HG03575 (cell line): ENCODE results near the gene RNF10.
"Not testable (repeated sequence)": the region's sequence is repeated elsewhere in the genome, so short reads cannot be mapped to it uniquely, and the experiment has no call there.

Experiments
- ATAC-seq: cut with Tn5 transposase; IDR thresholded peaks from one replicate; pipeline ENCODE4 v1.9.1; 2021; ENCODE audit not compliant: unreplicated experiment, insufficient number of reproducible peaks, low FRiP score; ENCODE audit errors: extremely low read depth

The RNF10 gene

DNA sequence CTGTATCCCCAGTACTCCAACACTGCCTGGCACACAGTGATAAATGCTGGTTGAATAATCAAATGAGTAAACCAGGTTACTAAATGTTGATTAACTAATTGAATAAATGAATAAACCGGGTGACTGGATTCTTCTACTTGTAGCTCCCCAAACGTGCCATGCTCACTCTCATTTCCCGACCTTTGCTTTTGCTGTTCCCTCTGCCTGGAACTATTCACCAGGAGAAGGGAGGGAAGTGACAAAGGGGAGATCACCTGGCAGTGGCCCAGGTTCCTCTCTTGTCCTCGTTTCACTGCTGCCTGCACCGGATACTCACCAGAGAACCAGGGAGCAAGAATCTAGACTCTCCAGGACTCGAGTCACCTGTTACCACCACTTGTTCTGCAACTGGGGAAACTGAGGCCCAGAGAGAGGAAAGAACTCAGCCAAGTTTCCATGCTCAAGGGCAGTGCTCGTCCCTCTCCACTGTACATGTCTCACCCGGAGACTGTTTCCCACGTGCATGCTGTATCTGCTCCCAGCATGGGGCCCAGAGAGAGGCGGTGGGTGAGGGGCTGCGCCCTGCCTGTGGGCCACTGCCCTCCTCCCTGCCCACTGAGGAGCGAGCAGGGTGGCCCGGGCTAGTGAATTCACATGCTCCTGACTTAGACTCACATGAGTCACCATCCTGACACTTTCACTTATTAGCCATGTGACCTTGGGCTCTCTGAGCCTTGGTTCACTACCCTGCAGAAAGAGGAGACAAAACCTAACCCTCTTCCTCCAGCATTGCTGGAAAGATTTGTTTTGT is 64.7 kb downstream of the RNF10 start:
- ATAC-seq: no peak

DNA sequence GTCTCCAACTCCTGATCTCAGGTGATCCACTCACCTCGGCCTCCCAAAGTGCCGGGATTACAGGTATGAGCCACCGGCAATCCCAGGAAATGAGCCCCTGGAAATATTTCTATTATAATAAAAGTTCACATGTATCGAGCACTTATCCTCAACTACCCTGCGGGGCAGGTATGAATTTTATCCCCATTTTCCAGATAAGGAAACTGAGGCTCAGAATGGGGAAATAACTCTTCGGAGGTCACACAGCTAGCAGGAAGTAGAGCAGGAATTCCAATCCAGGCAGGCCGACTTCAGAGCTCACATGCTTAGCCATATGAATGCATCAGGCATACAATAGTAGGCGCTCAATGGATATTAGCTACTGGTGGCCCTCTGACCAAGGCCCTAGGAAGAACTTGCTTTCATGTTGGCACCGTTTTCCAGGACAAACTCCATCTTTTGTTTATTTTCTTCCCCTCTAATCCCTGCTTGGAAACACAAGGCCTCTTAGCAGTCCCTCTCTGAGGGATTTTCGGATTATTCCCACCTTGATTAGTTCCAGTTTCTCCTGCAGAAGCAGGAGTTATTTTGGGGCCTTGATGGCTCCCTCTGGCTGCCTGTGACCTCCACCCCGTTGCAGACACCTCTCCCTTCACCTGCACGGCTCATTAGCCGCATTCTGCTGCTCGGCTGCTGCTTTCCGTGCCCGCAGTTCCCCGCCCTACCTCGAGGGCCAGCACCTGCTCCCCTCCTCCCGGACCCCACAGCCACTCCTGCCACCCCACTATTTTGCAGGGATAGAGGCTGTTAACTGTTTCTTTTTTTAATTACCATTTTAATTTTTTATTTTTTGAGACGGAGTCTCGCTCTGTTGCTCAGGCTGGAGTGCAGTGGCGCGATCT is 65.8 kb downstream of the RNF10 start:
- no peak for ATAC-seq

- ATAC-seq: not testable (repeated sequence)
Measured at GRCh38 chr12:120602416-120602815, 68.3 kb downstream of the RNF10 start.

- ATAC-seq: no peak
Measured at GRCh38 chr12:120610560-120610959, 76.4 kb downstream of the RNF10 start.

- ATAC-seq: not testable (repeated sequence)
Measured at GRCh38 chr12:120611534-120611933, 77.4 kb downstream of the RNF10 start.

GRCh38 chr12:120614848-120615247 is 80.7 kb downstream of the RNF10 start:
- no peak for ATAC-seq

DNA sequence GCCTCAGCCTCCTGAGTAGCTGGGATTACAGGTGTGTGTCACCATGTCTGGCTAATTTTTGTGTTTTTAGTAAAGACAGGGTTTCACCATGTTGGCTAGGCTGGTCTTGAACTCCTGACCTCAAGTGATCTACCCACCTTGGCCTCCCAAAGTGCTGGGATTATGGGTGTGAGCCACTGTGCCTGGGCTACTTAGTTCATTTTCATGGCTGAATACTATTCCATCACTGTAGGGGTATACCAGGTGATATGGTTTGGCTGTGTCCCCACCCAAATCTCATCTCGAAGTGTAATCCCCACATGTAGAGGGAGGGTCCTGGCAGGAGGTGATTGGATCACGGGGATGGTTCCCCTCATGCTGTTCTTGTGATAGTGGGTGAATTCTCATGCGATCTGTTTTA is 83.0 kb downstream of the RNF10 start:
- ATAC-seq: not testable (repeated sequence)

DNA sequence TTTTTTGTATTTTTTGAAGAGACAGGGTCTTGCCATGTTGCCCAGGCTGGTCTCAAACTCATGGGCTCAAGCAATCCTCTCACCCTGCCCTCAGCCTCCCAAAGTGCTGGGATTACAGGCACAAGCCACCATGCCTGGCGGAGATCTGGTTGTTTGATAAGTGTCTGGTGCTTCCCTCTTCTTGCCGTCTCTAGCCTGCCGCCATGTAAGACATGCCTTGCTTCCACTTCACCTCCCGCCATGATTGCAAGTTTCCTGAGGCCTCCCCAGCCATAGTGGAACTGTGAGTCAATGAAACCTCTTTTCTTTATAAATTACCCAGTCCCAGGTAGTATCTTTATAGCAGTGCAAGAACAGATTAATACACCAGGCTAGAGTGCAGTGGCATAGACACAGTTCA is 83.6 kb downstream of the RNF10 start:
- not testable (repeated sequence) for ATAC-seq

- ATAC-seq: no peak
Measured at GRCh38 chr12:120618954-120619615, 84.9 kb downstream of the RNF10 start.

- no peak for ATAC-seq
Measured at GRCh38 chr12:120620624-120621023, 86.5 kb downstream of the RNF10 start.

DNA sequence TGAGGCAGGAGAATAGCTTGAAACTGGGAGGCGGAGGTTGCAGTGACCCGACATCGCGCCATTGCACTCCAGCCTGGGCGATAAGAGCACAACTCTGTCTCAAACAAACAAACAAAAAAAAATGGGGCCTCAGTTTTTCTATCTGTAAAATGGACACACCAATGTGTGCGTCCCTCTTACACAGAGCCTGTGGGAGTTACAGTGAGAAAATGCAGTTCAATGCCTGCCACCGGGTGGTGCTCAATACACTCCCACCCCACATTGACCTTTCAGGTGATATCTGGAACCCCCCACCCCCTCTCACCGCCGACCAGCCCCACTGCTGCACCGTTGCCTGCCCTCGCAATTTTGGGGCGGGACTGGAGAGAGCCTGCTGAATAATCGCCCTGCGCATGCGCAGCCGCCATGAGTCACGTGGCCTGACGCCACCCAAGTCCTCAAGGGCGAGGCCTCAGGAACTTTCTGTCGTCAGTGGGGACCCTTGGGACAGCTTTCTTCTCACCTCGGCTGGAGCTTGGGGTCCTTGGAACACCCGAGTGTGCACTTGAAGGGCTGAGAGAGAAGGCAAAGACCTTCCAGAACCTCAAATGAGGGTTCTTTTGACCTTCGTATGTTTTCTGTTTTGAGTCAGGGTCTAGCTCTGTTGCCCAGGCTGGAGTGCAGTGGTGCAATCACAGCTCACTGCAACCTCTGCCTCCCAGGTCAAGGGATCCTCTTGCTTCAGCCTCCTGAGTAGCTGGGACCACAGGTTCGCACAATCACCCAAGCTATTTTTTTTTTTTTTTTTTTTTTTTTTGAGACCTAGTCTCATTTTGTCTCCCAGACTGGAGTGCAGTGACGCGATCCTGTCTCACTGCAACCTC is 91.6 kb downstream of the RNF10 start:
- no peak for ATAC-seq
